GM21786 (cell line): Measurements from ENCODE around the gene FUCA1.
A peak's percentile ranks its signal among the peaks of the same experiment; 100 is the strongest.
"Not testable (repeated sequence)": the region's sequence is repeated elsewhere in the genome, so short reads cannot be mapped to it uniquely, and the experiment has no call there.

Source experiments
- ATAC-seq: cut with Tn5 transposase; IDR thresholded peaks from one replicate; pipeline ENCODE4 v1.9.1; 2021; ENCODE audit not compliant: unreplicated experiment

Gene FUCA1

GRCh38 chr1:23896491-23896890, 28.4 kb upstream of the FUCA1 start:
- ATAC-seq, result no peak

- ATAC-seq, result no peak
Measured at GRCh38 chr1:23895993-23896392, 27.9 kb upstream of the FUCA1 start.

- no peak for ATAC-seq
Measured at GRCh38 chr1:23895082-23895481, 27.0 kb upstream of the FUCA1 start.

GRCh38 chr1:23889074-23889473, 21.0 kb upstream of the FUCA1 start:
- ATAC-seq, result no peak

GRCh38 chr1:23885222-23885621, 17.1 kb upstream of the FUCA1 start:
- no peak for ATAC-seq

- ATAC-seq, result no peak
Measured at GRCh38 chr1:23882746-23883145, 14.7 kb upstream of the FUCA1 start.

- ATAC-seq, result no peak
Measured at GRCh38 chr1:23879809-23880208, 11.7 kb upstream of the FUCA1 start.

GRCh38 chr1:23878668-23879067, 10.6 kb upstream of the FUCA1 start:
- no peak for ATAC-seq

- ATAC-seq, result no peak
Measured at GRCh38 chr1:23875382-23875781, 7.3 kb upstream of the FUCA1 start.

- ATAC-seq, result no peak
Measured at GRCh38 chr1:23872421-23872820, 4.3 kb upstream of the FUCA1 start.

- no peak for ATAC-seq
Measured at GRCh38 chr1:23869051-23869450, 961 bp upstream of the FUCA1 start.

- peak; percentile 7 for ATAC-seq
Measured at GRCh38 chr1:23868557-23869016, 497 bp upstream of the FUCA1 start.

- ATAC-seq, result no peak
Measured at GRCh38 chr1:23867542-23867894, 572 bp downstream of the FUCA1 start.

GRCh38 chr1:23865543-23865930, 2.6 kb downstream of the FUCA1 start:
- ATAC-seq, result no peak

- ATAC-seq, result no peak
Measured at GRCh38 chr1:23864801-23865542, 3.1 kb downstream of the FUCA1 start.

GRCh38 chr1:23862640-23863039, 5.5 kb downstream of the FUCA1 start:
- no peak for ATAC-seq

- ATAC-seq, result no peak
Measured at GRCh38 chr1:23854568-23854967, 13.5 kb downstream of the FUCA1 start.

- ATAC-seq, result not testable (repeated sequence)
Measured at GRCh38 chr1:23853124-23853523, 15.0 kb downstream of the FUCA1 start.

GRCh38 chr1:23851406-23851805, 16.7 kb downstream of the FUCA1 start:
- not testable (repeated sequence) for ATAC-seq

- ATAC-seq, result no peak
Measured at GRCh38 chr1:23848673-23849616, 19.1 kb downstream of the FUCA1 start.

- not testable (repeated sequence) for ATAC-seq
Measured at GRCh38 chr1:23847482-23848095, 20.5 kb downstream of the FUCA1 start.

GRCh38 chr1:23845163-23845562, 22.9 kb downstream of the FUCA1 start:
- no peak for ATAC-seq
